ENCODE data around the gene POU2AF1.

POU2AF1 gene

DNA sequence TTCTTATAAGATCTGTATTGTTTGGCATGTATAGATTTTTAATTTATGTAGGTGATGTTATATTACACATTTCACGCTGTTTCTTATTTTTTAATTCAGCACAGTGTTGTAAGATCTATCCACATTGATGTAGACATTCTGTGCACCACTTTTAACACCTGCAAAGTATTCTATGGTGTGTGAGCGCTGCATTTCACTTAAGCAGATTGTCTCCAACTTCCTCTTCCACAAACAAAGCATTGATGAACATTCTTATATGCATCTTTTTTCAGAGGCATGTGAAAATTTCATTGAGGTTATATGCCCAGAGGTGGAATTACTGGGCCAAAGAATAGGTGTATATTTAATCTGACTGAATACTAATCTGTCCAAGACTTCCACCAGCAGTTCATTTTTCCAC is 3.4 kb upstream of the POU2AF1 start:
- H3K4me3 ChIP-seq (ENCODE audit: low read depth, low read length) = no peak overlapping the region
- TF ChIP-seq, protein P1, sequence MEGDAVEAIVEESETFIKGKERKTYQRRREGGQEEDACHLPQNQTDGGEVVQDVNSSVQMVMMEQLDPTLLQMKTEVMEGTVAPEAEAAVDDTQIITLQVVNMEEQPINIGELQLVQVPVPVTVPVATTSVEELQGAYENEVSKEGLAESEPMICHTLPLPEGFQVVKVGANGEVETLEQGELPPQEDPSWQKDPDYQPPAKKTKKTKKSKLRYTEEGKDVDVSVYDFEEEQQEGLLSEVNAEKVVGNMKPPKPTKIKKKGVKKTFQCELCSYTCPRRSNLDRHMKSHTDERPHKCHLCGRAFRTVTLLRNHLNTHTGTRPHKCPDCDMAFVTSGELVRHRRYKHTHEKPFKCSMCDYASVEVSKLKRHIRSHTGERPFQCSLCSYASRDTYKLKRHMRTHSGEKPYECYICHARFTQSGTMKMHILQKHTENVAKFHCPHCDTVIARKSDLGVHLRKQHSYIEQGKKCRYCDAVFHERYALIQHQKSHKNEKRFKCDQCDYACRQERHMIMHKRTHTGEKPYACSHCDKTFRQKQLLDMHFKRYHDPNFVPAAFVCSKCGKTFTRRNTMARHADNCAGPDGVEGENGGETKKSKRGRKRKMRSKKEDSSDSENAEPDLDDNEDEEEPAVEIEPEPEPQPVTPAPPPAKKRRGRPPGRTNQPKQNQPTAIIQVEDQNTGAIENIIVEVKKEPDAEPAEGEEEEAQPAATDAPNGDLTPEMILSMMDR (IDR thresholded peaks at IDR 0.05; ENCODE audit: low read depth, low read length, missing control alignments) = no peak
- DNase-seq (ENCODE audit: low read depth) = no peak
- in situ Hi-C loops (cut with HindIII; ENCODE audit: low sequenced_read_pairs) = no loop called here

DNA sequence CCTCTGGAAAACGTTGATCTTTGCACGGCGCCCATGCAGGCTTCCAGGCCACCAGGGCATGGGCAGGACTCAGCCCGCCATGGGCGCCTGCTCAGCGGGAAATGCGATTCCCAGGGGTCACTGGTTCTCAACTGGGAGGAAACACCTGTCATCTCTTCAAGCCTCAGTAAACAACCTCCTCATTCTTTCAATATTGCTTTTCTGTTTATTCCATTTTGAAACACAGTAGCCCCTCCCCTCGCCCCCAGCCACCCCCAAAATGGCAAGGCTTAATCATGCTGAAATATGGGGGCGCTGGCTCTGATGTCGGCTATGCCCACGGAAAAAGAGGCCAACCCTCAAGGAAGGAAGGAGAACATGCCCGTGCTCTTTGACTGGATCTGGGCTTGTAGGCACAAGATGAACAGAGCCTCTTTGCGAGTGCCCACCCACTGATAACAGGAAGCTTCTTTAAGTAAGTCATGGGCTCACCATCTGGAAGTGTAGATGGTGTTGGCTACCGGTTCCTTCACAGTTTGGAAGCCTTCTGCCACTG is 594 bp upstream of the POU2AF1 start:
- TF ChIP-seq, protein P1 (IDR thresholded peaks at IDR 0.05; ENCODE audit: low read depth, low read length, missing control alignments) = no peak
- in situ Hi-C loops (cut with HindIII; ENCODE audit: low sequenced_read_pairs) = no loop called here
- H3K4me3 ChIP-seq (ENCODE audit: low read depth, low read length) = no peak overlapping the region
- DNase-seq (ENCODE audit: low read depth) = no peak

DNA sequence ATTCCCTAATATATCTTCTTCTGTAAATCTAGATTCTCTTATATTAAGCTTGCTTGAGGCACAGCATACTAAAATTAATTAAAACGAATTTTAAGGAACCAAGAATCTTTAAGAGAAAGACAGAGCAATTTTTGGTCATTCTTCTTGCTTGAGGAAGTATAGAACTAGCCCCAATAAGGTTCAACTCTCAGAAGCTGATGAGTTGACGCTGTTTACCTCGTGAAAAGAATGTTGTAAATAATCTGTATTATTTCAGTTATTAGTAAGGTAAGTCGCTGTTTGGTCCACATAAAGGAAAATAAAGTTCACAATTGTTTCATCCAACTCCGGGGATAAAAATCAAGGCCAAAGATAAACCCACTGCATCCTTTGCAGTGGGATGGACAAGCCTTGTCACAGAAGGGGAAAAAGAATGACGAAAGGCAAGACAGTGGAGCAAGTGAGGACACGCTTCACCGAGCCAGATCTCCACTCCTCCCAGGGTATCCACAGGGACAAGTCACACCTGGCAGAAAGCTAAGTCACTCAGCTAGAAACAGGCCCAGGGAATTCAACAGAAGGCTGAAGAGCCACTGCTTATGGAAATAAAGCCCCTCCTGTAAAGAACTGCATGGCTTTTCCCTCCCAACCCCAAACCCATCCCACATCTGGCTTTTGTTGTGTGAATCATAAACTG is 752 bp downstream of the POU2AF1 start:
- DNase-seq (ENCODE audit: low read depth) = peak; percentile 40
- in situ Hi-C loops (cut with HindIII; ENCODE audit: low sequenced_read_pairs) = no loop called here
- TF ChIP-seq, protein P1 (IDR thresholded peaks at IDR 0.05; ENCODE audit: low read depth, low read length, missing control alignments) = no peak
- H3K4me3 ChIP-seq (ENCODE audit: low read depth, low read length) = no peak overlapping the region

DNA sequence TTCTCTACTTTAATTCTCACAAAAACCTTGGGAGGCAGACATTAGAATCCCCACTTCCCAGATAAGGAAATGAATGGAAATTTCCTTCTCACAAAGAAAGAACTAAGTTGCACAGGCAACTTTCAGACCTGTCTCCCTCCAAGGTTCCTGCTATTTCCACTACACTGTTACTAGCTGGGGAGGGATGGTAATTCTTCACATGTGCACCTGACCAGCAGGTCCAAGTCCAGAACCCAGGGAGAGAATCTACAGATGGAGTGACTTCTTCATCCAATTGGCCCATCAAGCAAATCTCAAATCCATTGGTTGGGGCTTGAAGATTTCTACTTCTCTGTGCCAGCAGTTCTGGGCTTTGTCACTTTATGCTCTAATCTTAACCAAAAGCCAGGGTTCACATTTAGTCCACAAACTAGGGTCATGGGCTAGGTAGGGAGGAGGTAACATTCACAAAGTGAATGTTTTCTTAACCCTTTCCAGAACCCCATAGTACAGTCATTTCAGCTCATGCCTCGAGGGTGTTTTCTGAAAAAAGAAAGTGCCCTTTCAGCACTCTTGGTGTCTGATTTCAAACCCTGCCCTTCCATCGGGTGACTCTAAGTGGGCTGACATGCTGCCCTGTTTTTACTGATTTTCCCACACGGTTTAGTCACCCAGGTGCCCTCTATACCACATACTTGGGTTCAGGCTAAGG is 2.7 kb downstream of the POU2AF1 start:
- no peak overlapping the region for H3K4me3 ChIP-seq (ENCODE audit: low read depth, low read length)
- TF ChIP-seq, protein P1 (IDR thresholded peaks at IDR 0.05; ENCODE audit: low read depth, low read length, missing control alignments) = no peak
- no peak for DNase-seq (ENCODE audit: low read depth)
- in situ Hi-C loops (cut with HindIII; ENCODE audit: low sequenced_read_pairs) = no loop called here

DNA sequence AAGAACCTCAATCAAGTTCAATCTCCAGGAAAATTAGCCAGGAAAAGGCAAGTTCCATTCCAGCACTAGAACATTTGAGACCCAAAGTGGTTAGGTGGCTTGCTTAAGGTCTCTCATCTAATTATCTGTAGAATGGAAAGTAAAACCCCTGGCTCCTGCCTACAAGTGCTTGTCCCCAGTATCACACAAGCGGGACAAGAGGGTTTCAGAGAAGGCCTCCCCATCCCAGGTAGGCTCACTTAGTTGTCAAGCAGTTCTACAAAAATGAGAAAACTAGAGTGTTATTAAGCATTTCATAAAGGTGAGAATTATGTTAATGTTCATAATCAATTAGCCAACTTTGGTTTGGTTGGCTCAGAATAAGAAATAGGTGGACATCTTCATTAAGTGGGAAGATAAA is 5.5 kb downstream of the POU2AF1 start:
- DNase-seq (ENCODE audit: low read depth) = no peak
- no peak overlapping the region for H3K4me3 ChIP-seq (ENCODE audit: low read depth, low read length)
- TF ChIP-seq, protein P1 (IDR thresholded peaks at IDR 0.05; ENCODE audit: low read depth, low read length, missing control alignments) = no peak
- in situ Hi-C loops (cut with HindIII; ENCODE audit: low sequenced_read_pairs) = no loop called here

DNA sequence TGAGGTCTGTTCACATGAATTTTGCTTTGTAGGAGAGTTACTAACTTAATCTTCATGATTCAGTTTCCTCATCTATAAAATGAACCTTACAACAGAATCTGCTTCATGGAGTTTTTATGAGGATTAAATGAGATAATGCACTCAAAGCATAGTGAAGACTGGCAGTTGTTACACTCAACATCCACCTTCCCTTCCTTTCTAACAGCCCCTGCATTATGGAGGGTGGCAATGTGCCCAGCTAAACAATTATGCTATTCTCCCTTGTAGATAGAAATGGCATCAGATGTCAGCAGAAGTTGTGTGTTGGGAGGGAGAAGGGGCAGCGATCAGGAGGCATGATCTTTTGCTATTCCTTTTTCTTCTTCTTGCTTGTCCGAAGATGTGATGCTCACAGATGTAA is 6.5 kb downstream of the POU2AF1 start:
- no peak overlapping the region for H3K4me3 ChIP-seq (ENCODE audit: low read depth, low read length)
- no peak for DNase-seq (ENCODE audit: low read depth)
- TF ChIP-seq, protein P1 (IDR thresholded peaks at IDR 0.05; ENCODE audit: low read depth, low read length, missing control alignments) = no peak
- in situ Hi-C loops (cut with HindIII; ENCODE audit: low sequenced_read_pairs) = no loop called here

Measured in astrocyte of the cerebellum (primary cell).